Uterus (tissue), 4 donors: Measurements from ENCODE around the gene SLC22A8. TPM values are rescaled to one million over a fixed set of nuclear protein-coding genes. Genes with fewer than 3 reads are reported as not detected.

ENCODE experiments used
- DNase-seq, 2 donors: peaks; one replicate each; pipeline ENCODE4 v3.0.0-alpha.2; 2019 to 2020
- H3K27ac ChIP-seq, 2 donors: fragments of 200-600 bp; sonication (generic); 1 replicate in 1 of 2; 2 replicates in 1 of 2; pipeline ENCODE4 v1.5.1; 2016 to 2018
- H3K27me3 ChIP-seq, 2 donors: fragments of 200-600 bp; sonication (generic); one replicate each; pipeline ENCODE4 v1.5.1; 2018 to 2019; ENCODE audit warnings: control low read depth in 1 of 2
- H3K36me3 ChIP-seq, 2 donors: fragments of 200-600 bp; sonication (generic); one replicate each; pipeline ENCODE4 v1.5.1; 2019; ENCODE audit warnings: control low read depth in 1 of 2
- H3K4me1 ChIP-seq, 2 donors: fragments of 200-600 bp; sonication (generic); one replicate each; pipeline ENCODE4 v1.5.1; 2018 to 2019; ENCODE audit warnings: control low read depth in 1 of 2
- H3K4me3 ChIP-seq, 2 donors: fragments of 200-600 bp; sonication (generic); 1 replicate in 1 of 2; 2 replicates in 1 of 2; pipeline ENCODE4 v1.5.1; 2018 to 2019; ENCODE audit warnings: mild to moderate bottlenecking in 1 of 2
- H3K9me3 ChIP-seq, 2 donors: fragments of 200-600 bp; sonication (generic); one replicate each; pipeline ENCODE4 v1.5.1; 2019; ENCODE audit warnings: control low read depth in 1 of 2
- CTCF ChIP-seq, 4 experiments: fragments of 200-600 bp in 2 of 4; fragments of 450-650 bp in 2 of 4; sonication (generic) in 2 of 4; IDR thresholded peaks; one replicate each; pipeline ENCODE4 v1.5.1; 2016 to 2019; ENCODE audit warnings: antibody characterized with exemption in 4 of 4, mild to moderate bottlenecking in 2 of 4, moderate library complexity in 1 of 4
- POLR2A ChIP-seq, 2 donors: fragments of 450-650 bp; IDR thresholded peaks; one replicate each; pipeline ENCODE4 v1.6.1; 2016; ENCODE audit warnings: antibody characterized with exemption in 2 of 2, mild to moderate bottlenecking in 1 of 2, moderate library complexity in 1 of 2
- intact Hi-C: fragments of 100-400 bp; cut with DNase I; formaldehyde crosslinking; loops from one replicate; pipeline ENCODE4 v1.15.1; 2023; ENCODE audit warnings: low total_unique reads
- total RNA-seq, 4 donors: library from RNA; depleted of rRNA in 3 of 4; stranded (reverse); fragments of >200 nt in 3 of 4; gene quantifications; one replicate each; pipeline versions ENCODE4 v1.1.0 to v1.2.4, GENCODE V29; 2014 to 2023
- donor health status: DM: yes; HTN: yes; CAD: no.

The SLC22A8 gene
- total RNA-seq, 4 donors from 2014 or later, result not detected

GRCh38 chr11:62994775-62995174 is 20.9 kb downstream of the SLC22A8 start:
- Histone ChIP-seq H3K4me1 (no peaks in the 10 kb centered on the region), H3K9me3 (no peaks in the 10 kb centered on the region), H3K27ac (no peak overlapping the region), H3K36me3 (no peaks in the 10 kb centered on the region), H3K4me3 (no peak overlapping the region), H3K27me3 (no peaks in the 10 kb centered on the region)
- intact Hi-C loops, result no loop called here
- TF ChIP-seq POLR2A (IDR thresholded peaks at IDR 0.05) (no peak), CTCF (IDR thresholded peaks at IDR 0.05) (no peak)
- DNase-seq, result no peak

- Histone ChIP-seq H3K9me3 (no peaks in the 10 kb centered on the region), H3K27ac (no peak overlapping the region), H3K4me3 (no peak overlapping the region), H3K4me1 (no peaks in the 10 kb centered on the region), H3K27me3 (no peaks in the 10 kb centered on the region), H3K36me3 (no peaks in the 10 kb centered on the region)
- no peak for DNase-seq
- intact Hi-C loops, result no loop called here
- TF ChIP-seq POLR2A (IDR thresholded peaks at IDR 0.05) (no peak), CTCF (IDR thresholded peaks at IDR 0.05) (no peak)
Measured at GRCh38 chr11:62988276-62988675, 27.4 kb downstream of the SLC22A8 start.

- DNase-seq, result no peak
- H3K9me3 ChIP-seq, result no peaks in the 10 kb centered on the region
- H3K27me3 ChIP-seq, result no peaks in the 10 kb centered on the region
- no peak overlapping the region for H3K4me3 ChIP-seq
- intact Hi-C loops, result no loop called here
- H3K27ac ChIP-seq, result no peak overlapping the region
- no peak for TF ChIP-seq CTCF (IDR thresholded peaks at IDR 0.05)
- TF ChIP-seq POLR2A (IDR thresholded peaks at IDR 0.05), result no peak
- no peaks in the 10 kb centered on the region for H3K36me3 ChIP-seq
- no peaks in the 10 kb centered on the region for H3K4me1 ChIP-seq
Measured at GRCh38 chr11:62985041-62985750, 30.4 kb downstream of the SLC22A8 start.

GRCh38 chr11:62984451-62984991 is 31.1 kb downstream of the SLC22A8 start, which contains the start of gene SLC22A6:
Gene SLC22A6, minus strand, starts transcription at chr11:62984967. Its CDS starts 277 bp downstream, at chr11:62984690.
- DNase-seq, result no peak
- H3K36me3 ChIP-seq, result no peaks in the 10 kb centered on the region
- TF ChIP-seq POLR2A (IDR thresholded peaks at IDR 0.05) (no peak), CTCF (IDR thresholded peaks at IDR 0.05) (no peak)
- H3K27ac ChIP-seq, result no peak within 1 kb of the TSS
- no peaks in the 10 kb centered on the region for H3K9me3 ChIP-seq
- H3K27me3 ChIP-seq, result no peaks in the 10 kb centered on the region
- H3K4me1 ChIP-seq, result no peaks in the 10 kb centered on the region
- no peak within 1 kb of the TSS for H3K4me3 ChIP-seq
- intact Hi-C loops, result no loop called here

- Histone ChIP-seq H3K9me3 (no peaks in the 10 kb centered on the region), H3K4me1 (no peaks in the 10 kb centered on the region), H3K4me3 (no peak overlapping the region), H3K27me3 (no peaks in the 10 kb centered on the region), H3K36me3 (no peaks in the 10 kb centered on the region), H3K27ac (no peak overlapping the region)
- DNase-seq, result no peak
- TF ChIP-seq CTCF (IDR thresholded peaks at IDR 0.05) (no peak), POLR2A (IDR thresholded peaks at IDR 0.05) (no peak)
- intact Hi-C loops, result no loop called here
Measured at GRCh38 chr11:62983536-62984199, 32.0 kb downstream of the SLC22A8 start.
